SK-N-SH treated with all-trans-retinoic acid at 6 μM for 48 hours (cell line): ENCODE measurements around the gene ZNF384.

Experiments used
- ATAC-seq: fragments of 200-7000 bp; cut with Tn5 transposase; 3 replicates; pipeline ENCODE4 v1.9.1; 2020; ENCODE audit warnings: mild to moderate bottlenecking, moderate library complexity
- ARNTL ChIP-seq: fragments of 450-650 bp; formaldehyde crosslinking; IDR thresholded peaks from 2 replicates; pipeline ENCODE4 v1.5.0; 2020; ENCODE audit warnings: low read depth, mild to moderate bottlenecking, moderate library complexity, borderline replicate concordance
- BACH2 ChIP-seq: fragments of 250-450 bp; sonication (Bioruptor Pico); IDR thresholded peaks from 2 replicates; pipeline ENCODE4 v1.9.0; 2021; ENCODE audit warnings: mild to moderate bottlenecking, borderline replicate concordance
- CSDC2 ChIP-seq: fragments of 250-450 bp; sonication (Bioruptor Pico); IDR thresholded peaks from 2 replicates; pipeline ENCODE4 v1.5.0; 2020; ENCODE audit warnings: mild to moderate bottlenecking, moderate library complexity
- ESRRG ChIP-seq: fragments of 250-450 bp; sonication (Bioruptor Pico); IDR thresholded peaks from 2 replicates; pipeline ENCODE4 v1.6.1; 2021; ENCODE audit warnings: mild to moderate bottlenecking
- GLIS3 ChIP-seq: fragments of 250-450 bp; sonication (Bioruptor Pico); IDR thresholded peaks from 2 replicates; pipeline ENCODE4 v1.5.0; 2020; ENCODE audit warnings: mild to moderate bottlenecking, moderate library complexity
- ISL1 ChIP-seq: fragments of 250-450 bp; sonication (Bioruptor Pico); IDR thresholded peaks from 2 replicates; pipeline ENCODE4 v2.1.2; 2022; ENCODE audit warnings: mild to moderate bottlenecking, moderate library complexity
- OSR1 ChIP-seq: fragments of 250-450 bp; sonication (Bioruptor Pico); IDR thresholded peaks from 2 replicates; pipeline ENCODE4 v1.8.0; 2022; ENCODE audit warnings: moderate library complexity, mild to moderate bottlenecking, inconsistent platforms
- PPARA ChIP-seq: fragments of 250-450 bp; sonication (Bioruptor Pico); IDR thresholded peaks from 2 replicates; pipeline ENCODE4 v1.5.0; 2020; ENCODE audit warnings: mild to moderate bottlenecking, borderline replicate concordance
- RARB ChIP-seq: fragments of 250-450 bp; sonication (Bioruptor Pico); IDR thresholded peaks from 2 replicates; pipeline ENCODE4 v1.8.0; 2021; ENCODE audit warnings: mild to moderate bottlenecking, moderate library complexity
- SNAI2 ChIP-seq: fragments of 250-450 bp; sonication (Bioruptor Pico); IDR thresholded peaks from 2 replicates; pipeline ENCODE4 v1.5.0; 2020; ENCODE audit warnings: mild to moderate bottlenecking, moderate library complexity
- TCF4 ChIP-seq: fragments of 250-450 bp; sonication (Bioruptor Pico); IDR thresholded peaks from 2 replicates; pipeline ENCODE4 v1.8.0; 2021; ENCODE audit warnings: mild to moderate bottlenecking, moderate library complexity, borderline replicate concordance
- TOX ChIP-seq: fragments of 250-450 bp; sonication (Bioruptor Pico); IDR thresholded peaks from 2 replicates; pipeline ENCODE4 v1.8.0; 2021; ENCODE audit warnings: mild to moderate bottlenecking, moderate library complexity, borderline replicate concordance
- ZC3H10 ChIP-seq: fragments of 250-450 bp; sonication (Bioruptor Pico); IDR thresholded peaks from 2 replicates; pipeline ENCODE4 v1.5.1; 2021; ENCODE audit warnings: mild to moderate bottlenecking, moderate library complexity
- ZFP3 ChIP-seq: fragments of 250-450 bp; sonication (Bioruptor Pico); IDR thresholded peaks from 2 replicates; pipeline ENCODE4 v1.5.0; 2020; ENCODE audit warnings: mild to moderate bottlenecking, moderate library complexity
- ZFP30 ChIP-seq: fragments of 450-650 bp; formaldehyde crosslinking; IDR thresholded peaks from 2 replicates; pipeline ENCODE4 v1.5.0; 2022; ENCODE audit warnings: mild to moderate bottlenecking, moderate library complexity
- ZNF565 ChIP-seq: fragments of 450-650 bp; formaldehyde crosslinking; conservative IDR thresholded peaks from 2 replicates; pipeline ENCODE4 v1.5.0; 2020; ENCODE audit warnings: low read depth, mild to moderate bottlenecking, moderate library complexity
- ZNF70 ChIP-seq: fragments of 450-650 bp; formaldehyde crosslinking; IDR thresholded peaks from 2 replicates; pipeline ENCODE4 v1.5.0; 2020; ENCODE audit warnings: mild to moderate bottlenecking, moderate library complexity
- ZNF8 ChIP-seq: fragments of 450-650 bp; formaldehyde crosslinking; IDR thresholded peaks from 2 replicates; pipeline ENCODE4 v1.5.0; 2020; ENCODE audit warnings: mild to moderate bottlenecking, moderate library complexity
- TF ChIP-seq, protein P1 (sequence below): fragments of 250-450 bp; sonication (Bioruptor Pico); IDR thresholded peaks from 2 replicates; pipeline ENCODE4 v1.8.0; 2021; ENCODE audit warnings: low read depth, mild to moderate bottlenecking, moderate library complexity, borderline replicate concordance
- TF ChIP-seq, protein P2 (sequence below): fragments of 250-450 bp; sonication (Bioruptor Pico); IDR thresholded peaks from 2 replicates; pipeline ENCODE4 v1.8.0; 2020; ENCODE audit warnings: mild to moderate bottlenecking, moderate library complexity, borderline replicate concordance
- TF ChIP-seq, protein P3 (sequence below): fragments of 250-450 bp; sonication (Bioruptor Pico); IDR thresholded peaks from 2 replicates; pipeline ENCODE4 v1.5.1; 2021; ENCODE audit warnings: mild to moderate bottlenecking, moderate library complexity
- TF ChIP-seq, protein P4 (sequence below): fragments of 250-450 bp; sonication (Bioruptor Pico); IDR thresholded peaks from 2 replicates; pipeline ENCODE4 v1.5.1; 2020; ENCODE audit warnings: low read depth, mild to moderate bottlenecking, moderate library complexity

The ZNF384 gene

DNA sequence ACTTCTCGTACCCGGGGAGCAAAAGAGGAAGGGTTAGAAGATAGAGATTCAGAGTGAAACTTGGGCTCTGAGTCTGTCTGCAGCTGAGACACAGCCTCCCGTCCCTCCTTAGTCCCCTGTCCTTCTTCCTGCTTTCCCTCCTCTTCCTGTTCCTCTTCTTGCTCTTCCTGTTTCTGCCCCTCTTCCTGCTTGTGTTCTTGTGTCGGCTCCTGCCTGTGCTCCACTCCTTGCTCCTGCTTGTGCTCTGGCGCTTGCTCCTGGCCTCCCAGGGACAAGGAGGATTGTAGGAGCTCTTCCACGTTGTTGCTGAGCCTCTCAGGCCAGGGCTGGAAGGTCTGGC, 44.9 kb downstream of the ZNF384 start:
- ATAC-seq = no peak
- TF ChIP-seq CSDC2 (CRISPR knock-in tag) = no peak
- no peak for TF ChIP-seq ZNF8 (CRISPR knock-in tag)
- TF ChIP-seq, protein P1, sequence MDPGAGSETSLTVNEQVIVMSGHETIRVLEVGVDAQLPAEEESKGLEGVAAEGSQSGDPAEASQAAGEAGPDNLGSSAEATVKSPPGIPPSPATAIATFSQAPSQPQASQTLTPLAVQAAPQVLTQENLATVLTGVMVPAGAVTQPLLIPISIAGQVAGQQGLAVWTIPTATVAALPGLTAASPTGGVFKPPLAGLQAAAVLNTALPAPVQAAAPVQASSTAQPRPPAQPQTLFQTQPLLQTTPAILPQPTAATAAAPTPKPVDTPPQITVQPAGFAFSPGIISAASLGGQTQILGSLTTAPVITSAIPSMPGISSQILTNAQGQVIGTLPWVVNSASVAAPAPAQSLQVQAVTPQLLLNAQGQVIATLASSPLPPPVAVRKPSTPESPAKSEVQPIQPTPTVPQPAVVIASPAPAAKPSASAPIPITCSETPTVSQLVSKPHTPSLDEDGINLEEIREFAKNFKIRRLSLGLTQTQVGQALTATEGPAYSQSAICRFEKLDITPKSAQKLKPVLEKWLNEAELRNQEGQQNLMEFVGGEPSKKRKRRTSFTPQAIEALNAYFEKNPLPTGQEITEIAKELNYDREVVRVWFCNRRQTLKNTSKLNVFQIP = no peak
- TF ChIP-seq ZFP3 (CRISPR knock-in tag) = no peak
- TF ChIP-seq GLIS3 = no peak
- TF ChIP-seq, protein P2, sequence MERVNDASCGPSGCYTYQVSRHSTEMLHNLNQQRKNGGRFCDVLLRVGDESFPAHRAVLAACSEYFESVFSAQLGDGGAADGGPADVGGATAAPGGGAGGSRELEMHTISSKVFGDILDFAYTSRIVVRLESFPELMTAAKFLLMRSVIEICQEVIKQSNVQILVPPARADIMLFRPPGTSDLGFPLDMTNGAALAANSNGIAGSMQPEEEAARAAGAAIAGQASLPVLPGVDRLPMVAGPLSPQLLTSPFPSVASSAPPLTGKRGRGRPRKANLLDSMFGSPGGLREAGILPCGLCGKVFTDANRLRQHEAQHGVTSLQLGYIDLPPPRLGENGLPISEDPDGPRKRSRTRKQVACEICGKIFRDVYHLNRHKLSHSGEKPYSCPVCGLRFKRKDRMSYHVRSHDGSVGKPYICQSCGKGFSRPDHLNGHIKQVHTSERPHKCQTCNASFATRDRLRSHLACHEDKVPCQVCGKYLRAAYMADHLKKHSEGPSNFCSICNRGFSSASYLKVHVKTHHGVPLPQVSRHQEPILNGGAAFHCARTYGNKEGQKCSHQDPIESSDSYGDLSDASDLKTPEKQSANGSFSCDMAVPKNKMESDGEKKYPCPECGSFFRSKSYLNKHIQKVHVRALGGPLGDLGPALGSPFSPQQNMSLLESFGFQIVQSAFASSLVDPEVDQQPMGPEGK (CRISPR knock-in tag) = no peak
- no peak for TF ChIP-seq RARB
- TF ChIP-seq OSR1 (CRISPR knock-in tag) = no peak
- TF ChIP-seq ARNTL (CRISPR knock-in tag) = no peak
- no peak for TF ChIP-seq ZFP30
- no peak for TF ChIP-seq SNAI2 (CRISPR knock-in tag)
- no peak for TF ChIP-seq TCF4 (CRISPR knock-in tag)
- TF ChIP-seq, protein P3, sequence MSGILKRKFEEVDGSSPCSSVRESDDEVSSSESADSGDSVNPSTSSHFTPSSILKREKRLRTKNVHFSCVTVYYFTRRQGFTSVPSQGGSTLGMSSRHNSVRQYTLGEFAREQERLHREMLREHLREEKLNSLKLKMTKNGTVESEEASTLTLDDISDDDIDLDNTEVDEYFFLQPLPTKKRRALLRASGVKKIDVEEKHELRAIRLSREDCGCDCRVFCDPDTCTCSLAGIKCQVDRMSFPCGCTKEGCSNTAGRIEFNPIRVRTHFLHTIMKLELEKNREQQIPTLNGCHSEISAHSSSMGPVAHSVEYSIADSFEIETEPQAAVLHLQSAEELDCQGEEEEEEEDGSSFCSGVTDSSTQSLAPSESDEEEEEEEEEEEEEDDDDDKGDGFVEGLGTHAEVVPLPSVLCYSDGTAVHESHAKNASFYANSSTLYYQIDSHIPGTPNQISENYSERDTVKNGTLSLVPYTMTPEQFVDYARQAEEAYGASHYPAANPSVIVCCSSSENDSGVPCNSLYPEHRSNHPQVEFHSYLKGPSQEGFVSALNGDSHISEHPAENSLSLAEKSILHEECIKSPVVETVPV (CRISPR knock-in tag) = no peak
- TF ChIP-seq TOX (CRISPR knock-in tag) = no peak
- TF ChIP-seq ISL1 (CRISPR knock-in tag) = no peak
- TF ChIP-seq ESRRG (CRISPR knock-in tag) = no peak

DNA sequence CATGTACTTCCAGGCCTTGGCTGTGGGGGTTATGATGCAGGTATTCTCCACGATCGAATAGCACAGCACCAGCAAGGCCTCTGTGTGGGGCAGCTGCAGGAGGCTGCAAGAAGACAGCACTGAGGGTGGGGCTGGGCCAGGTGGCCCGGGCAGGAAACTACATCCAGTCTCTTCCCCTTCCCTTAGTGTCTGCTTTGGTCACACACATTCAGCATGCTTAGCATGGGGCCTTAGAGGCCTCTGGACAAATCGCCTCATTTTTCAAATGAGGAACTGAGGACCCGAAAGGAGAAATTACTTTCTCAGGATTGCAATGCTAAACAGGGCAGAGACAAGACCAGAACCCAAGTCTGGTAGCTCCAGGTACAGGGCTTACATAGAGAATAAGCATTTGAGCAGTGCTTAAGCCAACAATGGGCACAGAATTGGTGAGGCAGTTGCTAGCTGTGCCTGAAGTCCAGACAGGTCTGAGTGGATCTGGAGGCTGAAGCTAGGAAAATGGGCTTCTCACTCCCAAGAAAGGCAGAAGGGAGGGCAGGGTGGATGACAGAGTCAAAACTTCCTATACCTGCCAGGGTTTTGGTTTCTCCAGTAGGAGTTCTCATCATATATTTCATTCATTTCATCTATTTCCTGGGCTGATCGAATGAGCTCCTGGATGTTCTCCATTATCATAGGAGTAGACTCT, 45.5 kb downstream of the ZNF384 start:
- ATAC-seq = no peak
- no peak for TF ChIP-seq ZNF70 (CRISPR knock-in tag)
- TF ChIP-seq, protein P3 (CRISPR knock-in tag) = no peak
- no peak for TF ChIP-seq TCF4 (CRISPR knock-in tag)
- no peak for TF ChIP-seq PPARA (CRISPR knock-in tag)
- TF ChIP-seq ZNF565 (CRISPR knock-in tag) = no peak
- TF ChIP-seq, protein P2 (CRISPR knock-in tag) = no peak
- TF ChIP-seq ZNF8 (CRISPR knock-in tag) = no peak
- no peak for TF ChIP-seq ZFP3 (CRISPR knock-in tag)
- no peak for TF ChIP-seq CSDC2 (CRISPR knock-in tag)
- TF ChIP-seq ARNTL (CRISPR knock-in tag) = no peak
- no peak for TF ChIP-seq GLIS3
- no peak for TF ChIP-seq RARB
- TF ChIP-seq, protein P1 = no peak
- TF ChIP-seq ISL1 (CRISPR knock-in tag) = no peak

DNA sequence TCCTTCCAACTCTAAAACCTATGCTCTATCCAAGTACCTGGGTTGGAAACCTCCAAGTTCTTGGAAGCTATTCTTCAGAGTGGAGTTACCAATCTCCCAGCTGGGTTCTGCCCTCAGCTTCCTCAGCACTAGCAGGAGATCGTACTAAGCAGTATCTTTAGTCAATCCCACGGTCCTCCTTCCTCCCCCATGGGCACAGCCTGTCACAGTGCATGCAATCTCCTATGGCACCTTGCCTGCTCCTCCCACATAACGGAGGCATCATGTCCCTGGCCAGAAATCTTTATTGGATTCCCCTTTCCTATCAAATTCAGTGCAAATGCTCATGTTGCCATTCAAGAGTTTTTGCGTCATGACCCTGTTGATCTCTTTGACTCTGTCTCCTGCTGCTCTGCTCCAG, 48.0 kb downstream of the ZNF384 start:
- no peak for ATAC-seq
- TF ChIP-seq PPARA (CRISPR knock-in tag) (no peak), GLIS3 (no peak), ARNTL (CRISPR knock-in tag) (no peak), CSDC2 (CRISPR knock-in tag) (no peak), ISL1 (CRISPR knock-in tag) (no peak), TOX (CRISPR knock-in tag) (no peak), ZC3H10 (CRISPR knock-in tag) (no peak), RARB (no peak), BACH2 (CRISPR knock-in tag) (no peak), ZFP30 (no peak), ZNF70 (CRISPR knock-in tag) (no peak)
- TF ChIP-seq, protein P3 (CRISPR knock-in tag) = no peak
- TF ChIP-seq, protein P4, sequence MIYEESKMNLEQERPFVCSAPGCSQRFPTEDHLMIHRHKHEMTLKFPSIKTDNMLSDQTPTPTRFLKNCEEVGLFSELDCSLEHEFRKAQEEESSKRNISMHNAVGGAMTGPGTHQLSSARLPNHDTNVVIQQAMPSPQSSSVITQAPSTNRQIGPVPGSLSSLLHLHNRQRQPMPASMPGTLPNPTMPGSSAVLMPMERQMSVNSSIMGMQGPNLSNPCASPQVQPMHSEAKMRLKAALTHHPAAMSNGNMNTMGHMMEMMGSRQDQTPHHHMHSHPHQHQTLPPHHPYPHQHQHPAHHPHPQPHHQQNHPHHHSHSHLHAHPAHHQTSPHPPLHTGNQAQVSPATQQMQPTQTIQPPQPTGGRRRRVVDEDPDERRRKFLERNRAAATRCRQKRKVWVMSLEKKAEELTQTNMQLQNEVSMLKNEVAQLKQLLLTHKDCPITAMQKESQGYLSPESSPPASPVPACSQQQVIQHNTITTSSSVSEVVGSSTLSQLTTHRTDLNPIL (CRISPR knock-in tag) = no peak
